ENCODE data around the gene WHRN. TPM values are rescaled to one million over a fixed set of nuclear protein-coding genes. Genes with fewer than 3 reads are reported as not detected.
A peak's percentile ranks its signal among the peaks of the same experiment; 100 is the strongest.

Gene WHRN
- total and polyA plus RNA-seq, 2 of the 8 experiments (the other 6 are each of a cell fraction or from before 2014, with no cell fraction given): 4.4 to 7.7 TPM

GRCh38 chr9:114505187-114506081, at the start of gene WHRN (continued):
- peak; percentile 40 for TF ChIP-seq ASH2L (IDR thresholded peaks at IDR 0.05; ENCODE audit: low read length)
- no peak for TF ChIP-seq TBP (IDR thresholded peaks at IDR 0.05; ENCODE audit: low read depth, low read length)
- peak; percentile 0 to 65; a peak in 1 of 4 replicates for TF ChIP-seq SIN3A (conservative IDR thresholded peaks at IDR 0.05 in 1 of 2, IDR thresholded peaks at IDR 0.05 in 1 of 2; ENCODE audit: low read depth in 1 of 2, low read length in 2 of 2)
- no peak for TF ChIP-seq RXRA (IDR thresholded peaks at IDR 0.05; ENCODE audit: insufficient read depth, low read depth, low read length)
- peak in 2 of 3 experiments; percentile 0 to 3; a peak in 2 of 4 replicates for TF ChIP-seq CTCF (IDR thresholded peaks at IDR 0.05; ENCODE audit: control extremely low read depth in 1 of 3, insufficient read depth in 1 of 3, low read depth in 1 of 3, low read length in 3 of 3)
- peak; percentile 72; the same call in 1 of the 2 replicates for TF ChIP-seq TEAD4 (IDR thresholded peaks at IDR 0.05; ENCODE audit: low read depth, low read length)
- peak; percentile 31; the same call in 1 of the 2 replicates for TF ChIP-seq MAX (IDR thresholded peaks at IDR 0.05)

Data from H1 (cell line).